Umbilical cord (tissue), 2 donors: ENCODE results near the gene KCND3. TPM values are rescaled to one million over a fixed set of nuclear protein-coding genes. Genes with fewer than 3 reads are reported as not detected.

Experiments used
- DNase-seq: peaks from one replicate; pipeline ENCODE4 v3.0.0-alpha.2; 2015; ENCODE audit warnings: low spot score
- total RNA-seq: library from RNA; depleted of rRNA; stranded (reverse); fragments of >200 nt; gene quantifications from one replicate; pipeline ENCODE4 v1.2.3, GENCODE V29; 2014; ENCODE audit warnings: low replicate concordance; ENCODE audit not compliant: insufficient read depth

Gene KCND3
- total RNA-seq, 1 donor from 2014 or later: 10.6 TPM

DNA sequence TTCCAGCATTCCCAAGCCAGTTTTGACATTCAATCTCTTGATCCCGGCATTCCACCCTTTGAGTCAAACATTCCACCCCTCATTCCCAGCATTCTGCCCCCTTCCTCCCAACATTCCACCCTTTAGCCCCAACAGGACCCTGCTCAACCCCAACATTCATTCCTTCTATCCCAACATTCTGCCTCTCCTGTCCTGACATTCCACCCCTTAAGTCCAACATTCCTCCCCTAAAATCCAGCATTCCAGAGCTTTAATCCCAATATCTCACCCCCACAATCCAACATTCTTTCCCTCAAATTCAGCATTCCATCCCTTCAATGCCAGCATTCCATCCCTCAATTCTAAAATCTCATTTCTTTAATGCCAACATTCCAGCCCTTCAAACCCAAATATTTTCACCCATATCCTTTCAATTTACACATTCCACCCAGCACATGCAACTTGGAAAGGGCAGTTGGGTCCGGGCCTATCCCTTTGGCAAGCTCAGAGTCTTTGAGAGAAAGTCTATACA lies 210.9 kb downstream of the KCND3 start:
- no peak for DNase-seq

- DNase-seq: no peak
These were observed 211.4 kb downstream of the KCND3 start for GRCh38 chr1:111778066-111778465.

- DNase-seq: no peak
These were observed 212.2 kb downstream of the KCND3 start for GRCh38 chr1:111777301-111777700.

DNA sequence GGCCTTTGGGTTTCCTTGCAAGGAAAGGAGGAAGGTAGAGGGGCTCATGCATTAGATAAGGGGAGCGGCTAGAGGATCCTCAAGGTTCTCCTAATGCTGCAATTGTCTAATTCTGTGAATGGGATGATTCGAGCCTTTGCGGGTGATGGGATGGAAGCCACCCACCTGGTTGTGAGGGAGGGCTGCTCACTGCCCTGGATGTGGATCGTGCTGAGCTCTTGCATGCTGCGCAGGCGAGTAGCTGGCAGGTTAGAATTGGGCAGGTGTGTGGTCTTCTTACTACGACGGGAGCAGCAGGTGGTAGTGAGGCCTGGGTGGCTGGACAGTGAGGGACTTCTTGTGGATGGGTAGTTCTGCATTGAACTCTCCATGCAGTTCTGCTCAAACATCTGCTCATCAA lies 212.6 kb downstream of the KCND3 start:
- DNase-seq: no peak

DNA sequence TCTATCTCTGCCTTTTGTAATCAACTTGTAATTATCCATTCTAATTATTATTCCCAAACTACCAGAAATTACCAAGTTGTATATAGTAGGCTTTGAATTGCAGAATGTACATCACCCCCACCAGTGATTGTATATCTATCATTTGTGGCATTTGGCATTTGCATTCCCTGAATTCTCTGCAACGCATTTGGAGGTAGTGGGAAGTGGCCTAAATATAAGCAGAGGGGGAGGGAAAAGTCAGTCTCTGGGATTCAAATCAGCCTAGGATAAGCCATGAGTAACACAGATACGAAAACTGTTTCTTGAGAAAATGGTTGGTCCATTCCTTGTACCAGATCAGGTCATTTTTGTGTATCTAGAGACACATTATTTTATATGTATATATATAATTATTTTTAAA lies 213.1 kb downstream of the KCND3 start:
- no peak for DNase-seq

- DNase-seq: no peak
These were observed 213.5 kb downstream of the KCND3 start for GRCh38 chr1:111775966-111776365.

DNA sequence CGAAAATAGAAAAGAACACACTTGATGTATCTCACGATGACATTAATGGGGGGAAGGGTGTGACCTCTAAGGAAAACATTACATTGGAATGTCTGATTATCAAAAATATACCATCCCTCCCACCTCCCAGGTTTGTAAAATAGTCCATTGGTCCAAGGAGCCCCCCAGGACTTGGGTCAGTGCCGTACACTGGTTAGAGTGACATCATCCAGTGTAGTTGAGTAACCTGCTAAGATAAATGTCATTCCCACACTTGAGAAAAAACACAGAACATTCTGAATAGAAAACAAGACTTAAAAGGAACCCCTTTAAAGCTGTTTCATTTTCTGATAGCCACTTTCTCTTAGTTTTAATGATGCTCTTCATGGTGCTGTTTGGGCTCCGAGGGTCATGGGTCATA lies 218.6 kb downstream of the KCND3 start:
- no peak for DNase-seq

GRCh38 chr1:111769517-111770146 lies 219.8 kb downstream of the KCND3 start:
- DNase-seq: peak; percentile 76

DNA sequence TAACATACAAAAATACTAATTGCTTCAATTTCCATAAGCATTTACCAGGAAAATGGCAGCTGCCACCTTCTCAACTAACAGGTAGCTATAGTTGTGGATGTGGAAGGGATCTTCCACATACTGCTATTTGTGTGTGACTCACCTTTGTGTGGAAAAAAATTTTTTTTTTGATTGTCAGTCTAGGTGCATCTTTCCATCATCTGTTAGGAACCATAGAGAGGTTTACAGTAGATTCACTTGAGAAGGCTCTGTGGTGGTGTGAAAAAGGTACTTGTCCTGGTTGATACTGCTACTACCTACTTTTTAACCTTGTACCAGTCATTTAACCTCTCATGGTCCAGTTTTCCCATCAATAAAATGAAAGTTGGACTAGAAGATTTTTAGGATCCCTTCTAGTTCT lies 220.8 kb downstream of the KCND3 start:
- no peak for DNase-seq

DNA sequence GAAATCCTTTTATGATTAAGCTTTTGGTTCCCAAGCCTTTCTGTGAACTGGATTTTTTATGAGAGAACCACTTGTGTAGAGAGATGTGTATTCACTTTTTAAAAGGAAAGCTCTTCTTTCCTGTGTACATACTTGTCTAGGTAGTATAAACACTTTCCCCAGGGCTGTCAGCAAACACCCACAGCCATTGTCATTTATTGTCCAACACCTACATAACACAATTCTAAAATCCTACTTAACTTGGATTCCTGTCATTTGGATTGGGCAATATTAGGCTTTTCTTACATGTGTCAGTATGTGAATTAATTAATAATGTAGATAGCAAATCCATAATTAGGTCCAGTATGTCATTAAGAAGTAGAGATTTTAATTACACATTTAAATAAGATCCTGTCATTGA lies 221.4 kb downstream of the KCND3 start:
- DNase-seq: no peak

- DNase-seq: no peak
These were observed 227.1 kb downstream of the KCND3 start for GRCh38 chr1:111762332-111762731.

GRCh38 chr1:111761717-111762116 lies 227.8 kb downstream of the KCND3 start:
- DNase-seq: no peak

GRCh38 chr1:111758373-111758772 lies 231.1 kb downstream of the KCND3 start:
- peak; percentile 13 for DNase-seq

GRCh38 chr1:111756124-111756513 lies 233.3 kb downstream of the KCND3 start:
- DNase-seq: no peak

GRCh38 chr1:111755331-111756123 lies 233.9 kb downstream of the KCND3 start, which contains the start of gene DDX20:
Gene DDX20, plus strand, starts transcription at chr1:111755901. Its CDS starts 24 bp downstream, at chr1:111755925.
- DNase-seq: peak; percentile 99

DNA sequence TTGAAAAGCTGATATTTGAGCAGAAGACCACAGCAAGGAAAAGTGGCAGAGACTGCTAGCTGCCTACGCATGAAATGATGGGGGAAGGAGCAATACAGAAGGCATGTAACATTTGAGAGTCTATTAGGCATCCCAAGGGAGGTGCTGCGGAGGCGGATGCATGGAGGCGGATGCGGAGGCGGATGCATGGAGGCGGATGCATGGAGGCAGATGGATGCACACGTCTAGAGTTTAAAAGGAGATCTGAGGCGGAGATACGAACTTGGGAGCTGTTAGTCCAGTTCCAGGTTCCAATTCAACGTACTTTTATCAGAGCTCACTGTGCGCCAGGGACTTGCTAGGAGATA lies 234.5 kb downstream of the KCND3 start:
- DNase-seq: peak; percentile 73

- DNase-seq: no peak
These were observed 237.4 kb downstream of the KCND3 start for GRCh38 chr1:111751906-111752575.

DNA sequence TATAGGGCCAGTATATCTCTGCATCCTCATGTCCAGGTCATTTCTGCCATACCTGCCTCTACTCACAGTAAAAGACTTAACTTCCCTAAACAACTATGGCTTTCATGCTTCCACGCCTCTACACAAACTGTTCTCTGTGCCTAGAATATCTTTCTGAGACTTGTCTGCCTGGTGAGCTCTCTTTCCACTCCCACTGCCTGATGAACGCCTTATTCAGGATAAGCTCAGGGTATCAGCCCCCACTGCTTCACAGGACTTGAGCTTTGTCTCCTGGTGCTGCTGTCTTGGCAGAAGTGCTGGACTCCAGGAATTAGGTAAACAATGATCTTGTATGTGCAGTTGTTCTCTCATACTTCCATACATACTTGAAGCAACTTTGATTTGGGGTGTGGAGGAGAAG lies 238.6 kb downstream of the KCND3 start:
- DNase-seq: no peak

- no peak for DNase-seq
These were observed 239.8 kb downstream of the KCND3 start for GRCh38 chr1:111749628-111750027.

DNA sequence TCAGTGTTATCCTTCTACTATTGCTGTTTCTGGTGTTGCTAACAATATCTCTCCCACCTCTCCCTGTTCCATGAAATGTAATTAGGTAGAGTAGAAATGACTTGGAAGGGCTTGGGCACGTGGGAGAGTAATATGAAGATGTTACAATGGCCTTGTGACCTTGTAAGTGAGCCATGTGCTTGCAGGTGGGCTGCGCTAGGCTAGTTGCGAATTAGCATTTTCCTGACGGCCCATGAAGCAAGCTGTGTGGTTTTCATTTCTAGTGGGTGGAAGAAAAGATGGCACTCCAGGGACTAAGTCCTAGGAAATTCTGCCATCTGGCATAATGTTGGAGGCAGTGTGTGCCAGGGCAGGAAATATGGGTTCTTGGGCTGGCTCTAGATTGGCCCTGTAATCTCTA lies 241.5 kb downstream of the KCND3 start:
- DNase-seq: no peak

GRCh38 chr1:111747282-111747734 lies 242.2 kb downstream of the KCND3 start:
- peak; percentile 33 for DNase-seq

DNA sequence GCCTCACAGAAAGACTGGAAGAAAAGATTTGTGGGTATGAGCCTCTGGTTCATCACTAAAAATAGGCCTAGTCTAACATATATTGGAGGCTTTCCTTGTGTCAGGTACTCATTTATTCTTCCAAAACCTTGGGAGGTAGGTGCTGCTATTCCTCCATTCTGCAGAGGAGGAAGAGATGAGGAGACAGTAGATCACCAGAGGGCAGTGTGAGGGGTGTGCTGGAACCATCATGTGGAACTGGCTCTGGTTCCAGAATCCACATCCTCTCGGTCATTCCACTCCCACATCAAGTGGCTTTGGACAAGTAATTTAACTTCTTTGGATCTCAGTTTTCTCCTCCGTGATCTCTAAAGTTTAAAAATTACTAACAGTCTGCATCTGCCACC lies 242.9 kb downstream of the KCND3 start:
- DNase-seq: no peak
